NCI-H187 (cell line): Measurements from ENCODE around the gene FHOD3.
A peak's percentile ranks its signal among the peaks of the same experiment; 100 is the strongest.

Experiments
- DNase-seq, 2 experiments: peaks; one replicate each; lab custom pipeline; 2025; lab: John Stamatoyannopoulos, UW

The FHOD3 gene

DNA sequence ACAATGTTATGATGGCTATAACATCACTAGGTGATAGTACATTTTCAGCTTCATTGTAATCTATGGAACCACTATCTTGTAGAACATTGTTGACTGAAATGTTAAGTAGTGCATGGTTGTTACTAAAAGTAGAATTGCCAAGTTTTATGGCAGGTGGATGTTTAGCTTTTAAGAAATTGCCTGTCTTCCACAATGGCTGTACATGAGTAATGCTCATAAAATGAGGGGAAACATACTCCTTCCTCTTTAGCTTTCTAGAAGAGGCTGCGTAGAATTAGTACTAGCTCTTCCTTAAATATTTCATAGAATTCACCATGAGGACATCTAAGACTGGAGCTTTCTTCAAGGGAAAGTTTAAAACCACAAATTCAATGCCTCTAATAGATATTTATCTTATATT lies 370.3 kb downstream of the FHOD3 start:
- DNase-seq: no peak

- DNase-seq: no peak
Observed at GRCh38 chr18:36668349-36668748, 370.8 kb downstream of the FHOD3 start.

- peak; percentile 27 to 55 for DNase-seq
Observed at GRCh38 chr18:36672437-36673344, 375.2 kb downstream of the FHOD3 start.

GRCh38 chr18:36673452-36673851 lies 375.9 kb downstream of the FHOD3 start:
- DNase-seq: no peak

GRCh38 chr18:36675076-36675475 lies 377.6 kb downstream of the FHOD3 start:
- no peak for DNase-seq

GRCh38 chr18:36675542-36675941 lies 378.0 kb downstream of the FHOD3 start:
- DNase-seq: no peak

- no peak for DNase-seq
Observed at GRCh38 chr18:36676629-36677028, 379.1 kb downstream of the FHOD3 start.

- DNase-seq: no peak
Observed at GRCh38 chr18:36680042-36680441, 382.5 kb downstream of the FHOD3 start.

- DNase-seq: no peak
Observed at GRCh38 chr18:36685580-36685979, 388.1 kb downstream of the FHOD3 start.

- peak; percentile 18 to 45 for DNase-seq
Observed at GRCh38 chr18:36688020-36688965, 390.8 kb downstream of the FHOD3 start.

DNA sequence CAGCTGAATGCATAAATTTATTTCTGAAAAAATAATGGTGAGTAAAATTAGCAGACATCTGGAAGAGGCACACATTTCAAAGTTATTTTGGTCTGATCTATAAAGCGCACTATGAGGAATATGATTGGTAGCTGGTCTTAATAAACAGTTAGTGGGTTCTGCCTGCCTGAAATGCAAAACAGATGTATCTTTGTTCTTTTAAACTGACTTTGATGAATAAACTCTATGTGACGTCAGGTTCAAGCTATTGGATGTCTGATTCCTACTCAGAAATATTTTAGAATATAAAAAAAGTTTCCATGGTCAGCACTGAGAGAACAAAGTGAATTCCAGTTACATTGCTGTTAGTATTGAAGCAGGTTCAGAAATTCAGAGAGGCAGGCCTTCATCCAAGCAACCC lies 394.9 kb downstream of the FHOD3 start:
- DNase-seq: no peak

GRCh38 chr18:36692921-36693332 lies 395.4 kb downstream of the FHOD3 start:
- no peak for DNase-seq

DNA sequence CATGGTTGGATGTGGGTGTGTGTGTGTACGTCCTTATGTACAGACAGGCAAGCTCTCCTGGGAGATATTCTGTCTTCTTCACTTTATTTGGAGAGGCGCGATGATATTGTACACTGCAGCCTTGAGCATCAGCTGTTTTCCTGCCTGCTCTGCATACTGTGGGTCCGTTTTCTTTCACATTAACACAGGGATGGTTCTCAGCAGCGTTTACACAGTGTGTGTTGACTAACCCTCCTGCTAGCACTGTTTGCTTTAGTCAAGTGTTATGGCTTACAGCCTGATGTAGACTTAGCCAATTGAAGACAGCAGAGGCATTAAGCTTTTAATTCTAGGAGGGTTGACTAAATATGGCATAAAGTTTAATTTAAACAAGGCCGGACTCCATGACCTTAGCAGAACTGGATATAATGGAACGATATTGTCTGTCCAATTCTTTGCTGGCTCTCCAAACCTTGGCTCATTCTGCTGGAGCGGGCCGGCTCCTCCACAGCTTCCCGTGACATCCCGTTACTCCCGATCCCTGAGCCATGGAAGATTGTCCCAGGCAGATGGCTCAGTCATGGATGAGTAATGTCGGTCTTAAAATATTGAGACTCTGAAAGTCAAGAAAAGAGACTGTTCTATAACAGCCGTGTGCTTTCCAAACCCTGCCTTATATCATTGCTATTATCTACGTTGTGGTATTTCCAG lies 396.6 kb downstream of the FHOD3 start:
- DNase-seq: peak; percentile 56 to 64

- DNase-seq: no peak
Observed at GRCh38 chr18:36695806-36696205, 398.3 kb downstream of the FHOD3 start.

- no peak for DNase-seq
Observed at GRCh38 chr18:36697905-36698304, 400.4 kb downstream of the FHOD3 start.

DNA sequence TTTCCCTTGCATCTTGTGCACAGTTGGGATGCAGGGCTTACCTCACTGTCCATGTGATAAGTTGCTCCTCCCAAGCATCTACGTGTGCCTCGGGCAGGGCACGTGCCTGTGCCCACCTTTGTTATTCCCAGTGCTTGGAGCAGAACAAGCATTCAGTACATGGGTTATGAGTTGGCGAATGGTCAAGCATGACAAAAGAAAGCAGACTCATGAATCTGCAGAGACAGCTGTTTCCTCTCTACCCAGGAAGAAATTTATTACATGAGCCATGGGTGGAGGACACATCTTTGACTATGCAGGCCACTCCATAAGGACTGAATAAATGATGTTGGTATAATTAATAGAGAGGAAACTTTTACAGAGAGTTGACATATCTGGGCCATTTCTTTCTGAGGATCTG lies 403.4 kb downstream of the FHOD3 start:
- no peak for DNase-seq

DNA sequence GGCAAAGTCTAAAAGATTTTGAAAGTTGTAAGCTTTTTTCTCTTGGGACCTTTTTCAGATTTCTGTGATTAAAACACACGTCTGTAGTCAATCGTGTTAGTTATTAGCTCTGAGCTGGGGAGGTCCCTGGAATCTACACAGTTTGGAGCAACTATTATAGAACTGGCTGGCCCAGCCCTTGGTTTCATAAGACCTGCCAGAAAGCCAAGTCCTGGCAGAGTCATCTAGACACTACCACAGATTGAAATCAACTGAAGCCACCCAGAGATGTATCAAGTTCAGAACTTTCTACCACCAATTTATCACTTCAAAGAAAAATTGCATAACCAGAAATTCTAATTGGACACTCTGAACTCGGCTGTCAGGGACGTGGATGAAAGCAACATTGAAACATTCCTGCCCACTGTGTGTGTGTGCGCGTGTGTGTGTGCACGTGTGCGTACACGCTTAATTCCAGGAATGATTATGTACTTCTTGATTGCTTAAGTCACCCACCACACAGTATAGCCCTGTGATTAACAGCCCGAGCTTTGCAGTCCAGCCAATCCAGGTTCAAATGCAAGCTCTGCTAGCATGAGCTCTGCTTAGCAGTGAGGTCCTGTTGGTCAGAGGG lies 405.0 kb downstream of the FHOD3 start:
- no peak for DNase-seq

- no peak for DNase-seq
Observed at GRCh38 chr18:36704156-36704555, 406.6 kb downstream of the FHOD3 start.

DNA sequence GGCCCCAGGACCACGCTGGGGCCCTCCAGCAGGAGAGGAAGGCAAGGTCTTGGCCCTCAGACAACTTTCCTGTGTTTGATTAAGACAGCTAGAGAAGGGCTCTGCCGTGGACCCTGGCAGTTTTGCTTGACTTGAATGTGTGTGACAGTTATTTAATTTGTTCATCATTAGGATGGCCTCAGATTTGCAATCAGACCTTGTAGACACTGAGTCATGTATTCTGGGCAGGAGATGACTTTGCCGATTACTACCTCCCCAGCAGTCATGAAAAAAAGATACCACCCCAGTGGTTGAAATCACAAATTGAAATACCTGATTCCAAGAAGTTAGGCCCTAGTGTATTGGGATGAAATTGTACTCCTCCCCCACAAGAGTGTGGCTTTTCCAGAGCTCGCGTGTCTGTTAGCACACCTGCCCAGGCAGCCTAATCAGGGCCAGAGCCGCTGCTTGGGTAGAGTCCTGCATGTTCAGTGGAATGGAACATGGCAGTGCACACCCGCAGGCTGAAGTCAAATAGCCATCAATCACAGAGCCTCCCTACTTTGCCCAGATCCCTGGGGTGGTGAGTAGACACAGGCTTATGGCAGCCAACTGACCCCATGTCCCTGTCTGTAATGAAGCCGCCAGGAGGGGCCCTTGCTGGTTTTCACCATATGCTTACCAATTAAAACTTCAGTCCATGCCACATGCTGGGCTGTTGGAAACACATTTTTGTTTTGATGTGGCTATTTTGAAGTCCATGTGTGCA lies 408.8 kb downstream of the FHOD3 start:
- no peak for DNase-seq

DNA sequence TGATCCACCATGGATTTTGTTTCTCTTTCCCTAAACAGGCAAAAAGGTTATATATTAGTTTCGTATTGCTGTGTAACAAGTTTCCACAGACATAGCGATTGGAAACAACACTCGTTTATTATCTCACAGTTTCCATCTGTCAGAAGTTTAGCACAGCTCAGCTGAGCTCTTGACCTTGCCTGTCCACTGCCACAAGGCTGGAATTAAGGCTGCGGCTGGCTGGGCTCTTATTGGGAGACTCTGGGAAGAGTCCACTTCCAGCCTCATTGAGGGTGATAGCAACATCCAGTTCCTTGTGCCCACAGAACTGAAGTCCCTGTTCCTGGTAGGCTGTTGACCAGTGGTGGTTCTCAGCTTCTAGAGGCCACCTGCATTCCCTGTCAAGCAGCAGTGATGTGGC lies 410.9 kb downstream of the FHOD3 start:
- no peak for DNase-seq

- no peak for DNase-seq
Observed at GRCh38 chr18:36709315-36709714, 411.8 kb downstream of the FHOD3 start.
